ENCODE data around the gene PCDHB9. TPM values are rescaled to one million over a fixed set of nuclear protein-coding genes. Genes with fewer than 3 reads are reported as not detected.
"Not testable (repeated sequence)": the region's sequence is repeated elsewhere in the genome, so short reads cannot be mapped to it uniquely, and the experiment has no call there.

The PCDHB9 gene
- total and polyA plus RNA-seq, 3 donors from 2014 or later = 4.8 to 8.7 (median 5.7) TPM

DNA sequence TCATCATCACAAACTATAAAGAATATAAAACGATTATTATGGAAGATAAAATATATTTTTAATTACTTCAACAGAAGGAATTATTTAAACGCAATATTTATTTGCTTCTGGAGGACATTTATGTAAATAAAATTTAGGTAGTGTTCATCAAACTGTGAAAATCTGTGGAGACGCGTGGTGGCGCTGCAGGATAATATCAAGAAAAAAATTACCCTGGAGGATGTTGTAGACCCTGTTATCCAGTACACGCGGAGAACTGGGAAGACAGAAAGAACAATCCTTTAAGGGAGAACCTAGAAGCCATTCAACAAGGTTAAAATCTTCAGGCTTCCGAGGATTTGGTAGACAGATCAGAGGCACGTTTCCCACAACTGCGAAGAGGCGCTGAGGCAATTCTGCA is 21.5 kb downstream of the PCDHB9 start, which contains the start of gene PCDHB12:
PCDHB12 (plus strand) TSS at position 242 of the 400 bp plus-strand sequence. CDS start 189 bp downstream, outside the sequence.
- H3K27me3 ChIP-seq = no peaks in the 10 kb centered on the region
- H3K27ac ChIP-seq = no peak within 1 kb of the TSS
- H3K4me1 ChIP-seq = no peaks in the 10 kb centered on the region
- TF ChIP-seq, protein P1, sequence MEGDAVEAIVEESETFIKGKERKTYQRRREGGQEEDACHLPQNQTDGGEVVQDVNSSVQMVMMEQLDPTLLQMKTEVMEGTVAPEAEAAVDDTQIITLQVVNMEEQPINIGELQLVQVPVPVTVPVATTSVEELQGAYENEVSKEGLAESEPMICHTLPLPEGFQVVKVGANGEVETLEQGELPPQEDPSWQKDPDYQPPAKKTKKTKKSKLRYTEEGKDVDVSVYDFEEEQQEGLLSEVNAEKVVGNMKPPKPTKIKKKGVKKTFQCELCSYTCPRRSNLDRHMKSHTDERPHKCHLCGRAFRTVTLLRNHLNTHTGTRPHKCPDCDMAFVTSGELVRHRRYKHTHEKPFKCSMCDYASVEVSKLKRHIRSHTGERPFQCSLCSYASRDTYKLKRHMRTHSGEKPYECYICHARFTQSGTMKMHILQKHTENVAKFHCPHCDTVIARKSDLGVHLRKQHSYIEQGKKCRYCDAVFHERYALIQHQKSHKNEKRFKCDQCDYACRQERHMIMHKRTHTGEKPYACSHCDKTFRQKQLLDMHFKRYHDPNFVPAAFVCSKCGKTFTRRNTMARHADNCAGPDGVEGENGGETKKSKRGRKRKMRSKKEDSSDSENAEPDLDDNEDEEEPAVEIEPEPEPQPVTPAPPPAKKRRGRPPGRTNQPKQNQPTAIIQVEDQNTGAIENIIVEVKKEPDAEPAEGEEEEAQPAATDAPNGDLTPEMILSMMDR (IDR thresholded peaks at IDR 0.05) = peak in 2 of 3 experiments; percentile 43 to 48
- TF ChIP-seq POLR2A (IDR thresholded peaks at IDR 0.05) = no peak
- 12 to 17% methylated on average over 11 of the region's 11 CpGs for WGBS, 2 donors
- no peak within 1 kb of the TSS for H3K4me3 ChIP-seq
- no peaks in the 10 kb centered on the region for H3K36me3 ChIP-seq (ENCODE audit: low read depth, missing control alignments)
- no peaks in the 10 kb centered on the region for H3K9me3 ChIP-seq
- DNase-seq = peak; percentile 59
- intact Hi-C loops (cut with DNase I; ENCODE audit: low total_unique reads) = no loop called here

DNA sequence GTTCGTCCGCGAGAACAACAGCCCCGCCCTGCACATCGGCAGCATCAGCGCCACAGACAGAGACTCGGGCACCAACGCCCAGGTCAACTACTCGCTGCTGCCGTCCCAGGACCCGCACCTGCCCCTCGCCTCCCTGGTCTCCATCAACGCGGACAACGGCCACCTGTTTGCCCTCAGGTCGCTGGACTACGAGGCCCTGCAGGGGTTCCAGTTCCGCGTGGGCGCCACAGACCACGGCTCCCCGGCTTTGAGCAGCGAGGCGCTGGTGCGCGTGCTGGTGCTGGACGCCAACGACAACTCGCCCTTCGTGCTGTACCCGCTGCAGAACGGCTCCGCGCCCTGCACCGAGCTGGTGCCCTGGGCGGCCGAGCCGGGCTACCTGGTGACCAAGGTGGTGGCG is 23.3 kb downstream of the PCDHB9 start:
- 30 to 54% methylated on average over 15 to 17 of the region's 39 CpGs for WGBS, 2 donors
- H3K27me3 ChIP-seq; H3K9me3 ChIP-seq; H3K4me1 ChIP-seq; H3K4me3 ChIP-seq; DNase-seq; intact Hi-C loops (cut with DNase I; ENCODE audit: low total_unique reads); H3K36me3 ChIP-seq (ENCODE audit: low read depth, missing control alignments); H3K27ac ChIP-seq: not testable (repeated sequence)

DNA sequence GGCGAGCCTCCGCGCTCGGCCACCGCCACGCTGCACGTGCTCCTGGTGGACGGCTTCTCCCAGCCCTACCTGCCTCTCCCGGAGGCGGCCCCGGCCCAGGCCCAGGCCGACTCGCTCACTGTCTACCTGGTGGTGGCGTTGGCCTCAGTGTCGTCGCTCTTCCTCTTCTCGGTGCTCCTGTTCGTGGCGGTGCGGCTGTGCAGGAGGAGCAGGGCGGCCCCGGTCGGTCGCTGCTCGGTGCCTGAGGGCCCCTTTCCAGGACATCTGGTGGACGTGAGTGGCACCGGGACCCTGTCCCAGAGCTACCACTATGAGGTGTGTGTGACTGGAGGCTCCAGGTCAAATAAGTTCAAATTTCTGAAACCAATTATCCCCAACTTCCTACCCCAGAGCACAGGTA is 23.9 kb downstream of the PCDHB9 start:
- H3K36me3 ChIP-seq (ENCODE audit: low read depth, missing control alignments); H3K4me1 ChIP-seq; H3K27me3 ChIP-seq; H3K27ac ChIP-seq; H3K9me3 ChIP-seq; intact Hi-C loops (cut with DNase I; ENCODE audit: low total_unique reads); DNase-seq; H3K4me3 ChIP-seq: not testable (repeated sequence)
- WGBS, 2 donors = 17 to 26% methylated on average over 2 to 23 of the region's 27 CpGs

DNA sequence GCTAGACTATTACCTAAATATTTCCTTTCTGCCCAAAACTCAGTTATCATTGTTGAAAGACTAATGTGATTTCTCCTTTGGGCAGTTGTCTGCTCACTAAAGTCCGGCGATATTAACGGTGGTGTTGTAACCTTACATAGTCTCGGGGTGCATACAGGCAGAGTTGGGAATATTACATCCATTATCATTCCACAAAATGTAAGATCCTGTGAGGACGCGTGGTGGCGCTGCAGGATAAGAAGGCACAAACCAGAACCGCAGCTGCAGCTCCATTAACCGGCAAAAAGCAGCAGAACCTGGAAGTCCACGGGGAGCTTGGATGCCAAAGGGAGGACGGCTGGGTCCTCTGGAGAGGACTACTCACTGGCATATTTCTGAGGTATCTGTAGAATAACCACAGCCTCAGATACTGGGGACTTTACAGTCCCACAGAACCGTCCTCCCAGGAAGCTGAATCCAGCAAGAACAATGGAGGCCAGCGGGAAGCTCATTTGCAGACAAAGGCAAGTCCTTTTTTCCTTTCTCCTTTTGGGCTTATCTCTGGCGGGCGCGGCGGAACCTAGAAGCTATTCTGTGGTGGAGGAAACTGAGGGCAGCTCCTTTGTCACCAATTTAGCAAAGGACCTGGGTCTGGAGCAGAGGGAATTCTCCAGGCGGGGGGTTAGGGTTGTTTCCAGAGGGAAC is 26.8 kb downstream of the PCDHB9 start, which contains the start of gene PCDHB13:
PCDHB13 (plus strand) TSS at position 264 of the 684 bp plus-strand sequence; CDS start at position 469, 205 bp downstream.
- H3K36me3 ChIP-seq (ENCODE audit: low read depth, missing control alignments); H3K27ac ChIP-seq; H3K9me3 ChIP-seq; intact Hi-C loops (cut with DNase I; ENCODE audit: low total_unique reads); H3K4me3 ChIP-seq; H3K27me3 ChIP-seq; H3K4me1 ChIP-seq: not testable (repeated sequence)
- TF ChIP-seq, protein P1 (IDR thresholded peaks at IDR 0.05) = peak; percentile 30 to 58 (median 36)
- peak; percentile 87 for DNase-seq
- WGBS, 2 donors = 3 to 4% methylated on average over 13 of the region's 18 CpGs

DNA sequence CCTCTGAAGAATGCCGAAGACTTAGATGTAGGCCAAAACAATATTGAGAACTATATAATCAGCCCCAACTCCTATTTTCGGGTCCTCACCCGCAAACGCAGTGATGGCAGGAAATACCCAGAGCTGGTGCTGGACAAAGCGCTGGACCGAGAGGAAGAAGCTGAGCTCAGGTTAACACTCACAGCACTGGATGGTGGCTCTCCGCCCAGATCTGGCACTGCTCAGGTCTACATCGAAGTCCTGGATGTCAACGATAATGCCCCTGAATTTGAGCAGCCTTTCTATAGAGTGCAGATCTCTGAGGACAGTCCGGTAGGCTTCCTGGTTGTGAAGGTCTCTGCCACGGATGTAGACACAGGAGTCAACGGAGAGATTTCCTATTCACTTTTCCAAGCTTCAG is 27.6 kb downstream of the PCDHB9 start:
- DNase-seq; H3K27ac ChIP-seq; H3K4me3 ChIP-seq; H3K27me3 ChIP-seq; H3K4me1 ChIP-seq; H3K9me3 ChIP-seq; H3K36me3 ChIP-seq (ENCODE audit: low read depth, missing control alignments); intact Hi-C loops (cut with DNase I; ENCODE audit: low total_unique reads): not testable (repeated sequence)
- WGBS, 2 donors = 39 to 41% methylated on average over 11 to 12 of the region's 12 CpGs

DNA sequence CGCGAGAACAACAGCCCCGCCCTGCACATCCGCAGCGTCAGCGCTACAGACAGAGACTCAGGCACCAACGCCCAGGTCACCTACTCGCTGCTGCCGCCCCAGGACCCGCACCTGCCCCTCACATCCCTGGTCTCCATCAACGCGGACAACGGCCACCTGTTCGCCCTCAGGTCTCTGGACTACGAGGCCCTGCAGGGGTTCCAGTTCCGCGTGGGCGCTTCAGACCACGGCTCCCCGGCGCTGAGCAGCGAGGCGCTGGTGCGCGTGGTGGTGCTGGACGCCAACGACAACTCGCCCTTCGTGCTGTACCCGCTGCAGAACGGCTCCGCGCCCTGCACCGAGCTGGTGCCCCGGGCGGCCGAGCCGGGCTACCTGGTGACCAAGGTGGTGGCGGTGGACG is 28.5 kb downstream of the PCDHB9 start:
- H3K36me3 ChIP-seq (ENCODE audit: low read depth, missing control alignments); H3K27me3 ChIP-seq; H3K4me1 ChIP-seq; DNase-seq; H3K27ac ChIP-seq; H3K9me3 ChIP-seq; intact Hi-C loops (cut with DNase I; ENCODE audit: low total_unique reads); H3K4me3 ChIP-seq: not testable (repeated sequence)
- WGBS, 2 donors = 27% methylated on average over 26 of the region's 40 CpGs; no CpG with 5 or more reads in 1 of the 2 donors

DNA sequence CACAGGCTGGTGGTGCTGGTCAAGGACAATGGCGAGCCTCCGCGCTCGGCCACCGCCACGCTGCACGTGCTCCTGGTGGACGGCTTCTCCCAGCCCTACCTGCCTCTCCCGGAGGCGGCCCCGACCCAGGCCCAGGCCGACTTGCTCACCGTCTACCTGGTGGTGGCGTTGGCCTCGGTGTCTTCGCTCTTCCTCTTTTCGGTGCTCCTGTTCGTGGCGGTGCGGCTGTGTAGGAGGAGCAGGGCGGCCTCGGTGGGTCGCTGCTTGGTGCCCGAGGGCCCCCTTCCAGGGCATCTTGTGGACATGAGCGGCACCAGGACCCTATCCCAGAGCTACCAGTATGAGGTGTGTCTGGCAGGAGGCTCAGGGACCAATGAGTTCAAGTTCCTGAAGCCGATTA is 29.1 kb downstream of the PCDHB9 start:
- WGBS, 2 donors = 21 to 50% methylated on average over 1 to 14 of the region's 26 CpGs
- H3K9me3 ChIP-seq; H3K27me3 ChIP-seq; H3K27ac ChIP-seq; H3K36me3 ChIP-seq (ENCODE audit: low read depth, missing control alignments); DNase-seq; H3K4me1 ChIP-seq; H3K4me3 ChIP-seq; intact Hi-C loops (cut with DNase I; ENCODE audit: low total_unique reads): not testable (repeated sequence)

Measured in testis (tissue), 3 donors.